ENCODE results near the gene MBOAT2.

MBOAT2 gene

DNA sequence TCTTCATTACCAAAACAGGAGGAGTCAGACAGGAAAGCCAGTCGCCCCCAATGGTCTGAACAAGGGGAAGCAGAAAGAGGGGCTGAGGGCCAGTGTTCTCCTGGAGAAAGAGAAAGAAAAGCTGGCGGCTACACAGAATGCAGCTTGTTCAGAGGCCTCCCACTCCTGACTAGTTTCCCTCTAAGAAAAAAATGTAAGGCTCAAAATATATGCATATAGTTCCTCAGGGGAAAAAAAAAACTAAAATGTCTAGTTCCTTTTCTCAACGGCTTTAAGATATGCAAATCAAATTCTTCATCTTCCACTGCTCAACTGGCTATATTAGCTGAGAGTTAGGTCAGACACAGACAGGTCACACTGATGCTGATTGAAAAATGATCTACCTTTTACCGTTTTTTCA is 18.6 kb downstream of the MBOAT2 start:
- Histone ChIP-seq H4K20me1 (ENCODE audit: control insufficient read depth, insufficient read depth, low read depth, low read length) (no peaks in the 10 kb centered on the region; the same call in 1 of the 2 replicates), H3K36me3 (ENCODE audit: control insufficient read depth, low read length) (no peaks in the 10 kb centered on the region), H3K79me2 (ENCODE audit: control insufficient read depth, low read length) (peaks cover 75% of the 10 kb centered on the region), H3K27ac (ENCODE audit: low read depth, low read length) (peak overlapping the region; percentile 92), H3K27me3 (ENCODE audit: control insufficient read depth, low read length) (no peaks in the 10 kb centered on the region), H3F3A (ENCODE audit: control insufficient read depth, insufficient read depth) (peaks cover 32% of the 10 kb centered on the region), H3K4me2 (ENCODE audit: low read length) (peak overlapping the region; percentile 95), H3K4me1 (ENCODE audit: control insufficient read depth, low read length) (peaks cover 80% of the 10 kb centered on the region), H3K9me2 (replicated peaks; ENCODE audit: control insufficient read depth, low read length) (no peaks in the 10 kb centered on the region), H3K9me3 (ENCODE audit: control insufficient read depth, insufficient read depth, low read length) (no peaks in the 10 kb centered on the region), H3K4me3 (ENCODE audit: low read length) (peak overlapping the region; percentile 78)
- no peak for TF ChIP-seq EZH2phosphoT487 (IDR thresholded peaks at IDR 0.05; ENCODE audit: borderline replicate concordance, low read length)
- TF ChIP-seq, protein P1, sequence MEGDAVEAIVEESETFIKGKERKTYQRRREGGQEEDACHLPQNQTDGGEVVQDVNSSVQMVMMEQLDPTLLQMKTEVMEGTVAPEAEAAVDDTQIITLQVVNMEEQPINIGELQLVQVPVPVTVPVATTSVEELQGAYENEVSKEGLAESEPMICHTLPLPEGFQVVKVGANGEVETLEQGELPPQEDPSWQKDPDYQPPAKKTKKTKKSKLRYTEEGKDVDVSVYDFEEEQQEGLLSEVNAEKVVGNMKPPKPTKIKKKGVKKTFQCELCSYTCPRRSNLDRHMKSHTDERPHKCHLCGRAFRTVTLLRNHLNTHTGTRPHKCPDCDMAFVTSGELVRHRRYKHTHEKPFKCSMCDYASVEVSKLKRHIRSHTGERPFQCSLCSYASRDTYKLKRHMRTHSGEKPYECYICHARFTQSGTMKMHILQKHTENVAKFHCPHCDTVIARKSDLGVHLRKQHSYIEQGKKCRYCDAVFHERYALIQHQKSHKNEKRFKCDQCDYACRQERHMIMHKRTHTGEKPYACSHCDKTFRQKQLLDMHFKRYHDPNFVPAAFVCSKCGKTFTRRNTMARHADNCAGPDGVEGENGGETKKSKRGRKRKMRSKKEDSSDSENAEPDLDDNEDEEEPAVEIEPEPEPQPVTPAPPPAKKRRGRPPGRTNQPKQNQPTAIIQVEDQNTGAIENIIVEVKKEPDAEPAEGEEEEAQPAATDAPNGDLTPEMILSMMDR (IDR thresholded peaks at IDR 0.05; ENCODE audit: low read depth, low read length, poor library complexity, severe bottlenecking): no peak

DNA sequence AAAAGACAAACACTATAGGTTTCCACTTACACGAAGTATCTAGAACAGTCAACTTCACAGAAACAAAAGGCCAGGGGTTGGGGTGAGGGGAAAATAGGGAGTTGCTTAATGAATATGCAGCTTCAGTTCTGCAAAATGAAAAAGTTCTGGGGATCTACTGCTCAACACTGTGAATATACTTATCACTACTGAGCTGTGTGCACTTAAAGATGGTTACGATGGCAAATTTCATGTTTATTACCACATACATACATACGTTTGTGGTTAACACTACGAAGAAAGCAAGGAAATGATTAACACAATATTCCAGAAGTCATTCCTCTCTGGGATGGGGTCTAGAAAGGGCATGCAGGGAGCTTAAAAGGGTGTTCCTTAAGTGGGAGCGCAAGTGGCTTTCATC is 19.3 kb downstream of the MBOAT2 start:
- no peaks in the 10 kb centered on the region; the same call in 1 of the 2 replicates for H4K20me1 ChIP-seq (ENCODE audit: control insufficient read depth, insufficient read depth, low read depth, low read length)
- H3K27me3 ChIP-seq (ENCODE audit: control insufficient read depth, low read length): no peaks in the 10 kb centered on the region
- H3K9me2 ChIP-seq (replicated peaks; ENCODE audit: control insufficient read depth, low read length): no peaks in the 10 kb centered on the region
- H3K9me3 ChIP-seq (ENCODE audit: control insufficient read depth, insufficient read depth, low read length): no peaks in the 10 kb centered on the region
- H3K27ac ChIP-seq (ENCODE audit: low read depth, low read length): peak overlapping the region; percentile 92
- peak overlapping the region; percentile 78 for H3K4me3 ChIP-seq (ENCODE audit: low read length)
- H3K79me2 ChIP-seq (ENCODE audit: control insufficient read depth, low read length): peaks cover 77% of the 10 kb centered on the region
- peaks cover 73% of the 10 kb centered on the region for H3K4me1 ChIP-seq (ENCODE audit: control insufficient read depth, low read length)
- H3F3A ChIP-seq (ENCODE audit: control insufficient read depth, insufficient read depth): peaks cover 32% of the 10 kb centered on the region
- peak overlapping the region; percentile 95 for H3K4me2 ChIP-seq (ENCODE audit: low read length)
- H3K36me3 ChIP-seq (ENCODE audit: control insufficient read depth, low read length): no peaks in the 10 kb centered on the region
- TF ChIP-seq, protein P1 (IDR thresholded peaks at IDR 0.05; ENCODE audit: low read depth, low read length, poor library complexity, severe bottlenecking): no peak
- no peak for TF ChIP-seq EZH2phosphoT487 (IDR thresholded peaks at IDR 0.05; ENCODE audit: borderline replicate concordance, low read length)

DNA sequence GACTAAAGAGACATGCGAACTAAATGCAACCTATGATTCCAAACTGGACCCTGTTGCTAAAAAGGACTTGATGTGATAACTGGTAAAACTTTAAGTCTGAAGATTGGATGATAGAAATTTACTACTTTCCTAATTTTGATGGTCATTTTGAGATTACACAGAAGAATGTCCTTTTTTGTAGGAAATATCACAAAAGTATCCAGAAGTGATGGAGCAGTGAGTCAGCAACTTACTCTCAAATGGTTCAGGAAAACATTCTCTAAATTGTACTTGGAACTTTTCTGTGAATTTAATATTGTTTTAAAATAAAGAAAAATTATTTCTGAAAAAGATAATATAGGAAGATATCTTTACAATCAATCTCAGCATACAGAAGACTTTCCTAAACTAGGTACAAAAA is 19.9 kb downstream of the MBOAT2 start:
- peak overlapping the region; percentile 95 for H3K4me2 ChIP-seq (ENCODE audit: low read length)
- peak overlapping the region; percentile 92 for H3K27ac ChIP-seq (ENCODE audit: low read depth, low read length)
- H3K4me3 ChIP-seq (ENCODE audit: low read length): peak overlapping the region; percentile 78
- TF ChIP-seq EZH2phosphoT487 (IDR thresholded peaks at IDR 0.05; ENCODE audit: borderline replicate concordance, low read length): no peak
- TF ChIP-seq, protein P1 (IDR thresholded peaks at IDR 0.05; ENCODE audit: low read depth, low read length, poor library complexity, severe bottlenecking): no peak
- no peaks in the 10 kb centered on the region; the same call in 1 of the 2 replicates for H4K20me1 ChIP-seq (ENCODE audit: control insufficient read depth, insufficient read depth, low read depth, low read length)
- peaks cover 67% of the 10 kb centered on the region for H3K4me1 ChIP-seq (ENCODE audit: control insufficient read depth, low read length)
- no peaks in the 10 kb centered on the region for H3K36me3 ChIP-seq (ENCODE audit: control insufficient read depth, low read length)
- H3K79me2 ChIP-seq (ENCODE audit: control insufficient read depth, low read length): peaks cover 77% of the 10 kb centered on the region
- no peaks in the 10 kb centered on the region for H3K9me3 ChIP-seq (ENCODE audit: control insufficient read depth, insufficient read depth, low read length)
- H3K9me2 ChIP-seq (replicated peaks; ENCODE audit: control insufficient read depth, low read length): no peaks in the 10 kb centered on the region
- no peaks in the 10 kb centered on the region for H3K27me3 ChIP-seq (ENCODE audit: control insufficient read depth, low read length)
- peaks cover 28% of the 10 kb centered on the region for H3F3A ChIP-seq (ENCODE audit: control insufficient read depth, insufficient read depth)
